Trophoblast cell (in vitro differentiated cells and primary cell): ENCODE data around the gene TMEM239.

Experiments used
- DNase-seq, 2 donors: peaks; one replicate each; pipeline ENCODE4 v3.0.0-alpha.2; 2016
- H2AFZ ChIP-seq: 2 replicates; pipeline ENCODE4 v1.6.1; 2013; ENCODE audit warnings: low read length, moderate library complexity, mild to moderate bottlenecking; ENCODE audit not compliant: insufficient read depth, poor library complexity
- H2AK5ac ChIP-seq: 2 replicates; pipeline ENCODE4 v1.6.1; 2013; ENCODE audit warnings: mild to moderate bottlenecking, low read length
- H2BK120ac ChIP-seq: 2 replicates; pipeline ENCODE4 v1.6.1; 2013; ENCODE audit warnings: low read length, mild to moderate bottlenecking, moderate library complexity; ENCODE audit not compliant: insufficient read depth, poor library complexity
- H2BK12ac ChIP-seq: 2 replicates; pipeline ENCODE4 v1.6.1; 2013; ENCODE audit warnings: mild to moderate bottlenecking, low read length, moderate library complexity
- H2BK5ac ChIP-seq: 2 replicates; pipeline ENCODE4 v1.6.1; 2013; ENCODE audit warnings: low read length, low read depth, moderate library complexity, mild to moderate bottlenecking; ENCODE audit not compliant: poor library complexity
- H3K14ac ChIP-seq: 2 replicates; pipeline ENCODE4 v1.6.1; 2013; ENCODE audit warnings: mild to moderate bottlenecking, low read length
- H3K18ac ChIP-seq: 2 replicates; pipeline ENCODE4 v1.6.1; 2013; ENCODE audit warnings: mild to moderate bottlenecking, low read length
- H3K23ac ChIP-seq: 2 replicates; pipeline ENCODE4 v1.6.1; 2013; ENCODE audit warnings: low read length
- H3K27ac ChIP-seq: 2 replicates; pipeline ENCODE4 v1.5.1; 2013; ENCODE audit warnings: low read depth, mild to moderate bottlenecking, inconsistent platforms, low read length, moderate library complexity
- H3K27me3 ChIP-seq: 2 replicates; pipeline ENCODE4 v1.6.1; 2013; ENCODE audit warnings: inconsistent platforms, mild to moderate bottlenecking, low read length, moderate library complexity; ENCODE audit not compliant: insufficient read depth
- H3K36me3 ChIP-seq, 2 experiments: 1 replicate in 1 of 2; 2 replicates in 1 of 2; pipeline ENCODE4 v1.6.1; 2013; ENCODE audit warnings: low read length in 2 of 2, mild to moderate bottlenecking in 2 of 2, moderate library complexity in 1 of 2; ENCODE audit not compliant: insufficient read depth in 2 of 2, control insufficient read depth in 1 of 2
- H3K4ac ChIP-seq: 2 replicates; pipeline ENCODE4 v1.6.1; 2013; ENCODE audit warnings: low read depth, mild to moderate bottlenecking, low read length, moderate library complexity
- H3K4me1 ChIP-seq, 2 experiments: 1 replicate in 1 of 2; 2 replicates in 1 of 2; pipeline ENCODE4 v1.6.1; 2013; ENCODE audit warnings: low read length in 2 of 2, mild to moderate bottlenecking in 2 of 2, moderate library complexity in 1 of 2; ENCODE audit not compliant: insufficient read depth in 2 of 2, control insufficient read depth in 1 of 2
- H3K4me2 ChIP-seq: 2 replicates; pipeline ENCODE4 v1.6.1; 2013; ENCODE audit warnings: inconsistent platforms, mild to moderate bottlenecking, low read length, moderate library complexity
- H3K4me3 ChIP-seq: 2 replicates; pipeline ENCODE4 v1.5.1; 2013; ENCODE audit warnings: mild to moderate bottlenecking, low read depth, low read length, inconsistent platforms
- H3K79me1 ChIP-seq: one replicate; pipeline ENCODE4 v1.6.1; 2013; ENCODE audit warnings: low read length
- H3K79me2 ChIP-seq: 2 replicates; pipeline ENCODE4 v1.6.1; 2013; ENCODE audit warnings: low read length, mild to moderate bottlenecking; ENCODE audit not compliant: control insufficient read depth, insufficient read depth, poor library complexity
- H3K9ac ChIP-seq: 2 replicates; pipeline ENCODE4 v1.6.1; 2013; ENCODE audit warnings: mild to moderate bottlenecking, low read length
- H3K9me3 ChIP-seq: 2 replicates; pipeline ENCODE4 v1.6.1; 2013; ENCODE audit warnings: low read depth, mild to moderate bottlenecking, control low read depth, inconsistent platforms, low read length; ENCODE audit not compliant: insufficient read depth
- H4K12ac ChIP-seq: 2 replicates; pipeline ENCODE4 v1.6.1; 2013; ENCODE audit warnings: low read depth, mild to moderate bottlenecking, low read length, moderate library complexity
- H4K8ac ChIP-seq: 2 replicates; pipeline ENCODE4 v1.6.1; 2013; ENCODE audit warnings: low read depth, mild to moderate bottlenecking, low read length, moderate library complexity
- H4K91ac ChIP-seq: one replicate; pipeline ENCODE4 v1.6.1; 2013; ENCODE audit warnings: low read depth, mild to moderate bottlenecking, low read length, moderate library complexity
- WGBS: extraction: QIAGEN DNeasy Blood & Tissue Kit; methylation state at CpG from one replicate; pipeline ENCODE4 v1.1.7; 2013; ENCODE audit warnings: missing lambda C conversion rate; ENCODE audit not compliant: insufficient read length, insufficient coverage; ENCODE audit errors: extremely low coverage; 5-methylcytosine and 5-hydroxymethylcytosine counted together

The TMEM239 gene

GRCh38 chr20:2849529-2849928, 33.4 kb downstream of the TMEM239 start:
- no peak overlapping the region for H4K12ac ChIP-seq
- H3K4me2 ChIP-seq = no peak overlapping the region
- H3K18ac ChIP-seq = no peak overlapping the region
- no peaks in the 10 kb centered on the region for H3K27me3 ChIP-seq
- no peaks in the 10 kb centered on the region for H3K79me2 ChIP-seq
- H3K27ac ChIP-seq = no peak overlapping the region
- H2BK5ac ChIP-seq = no peak overlapping the region
- H2BK120ac ChIP-seq = no peak overlapping the region
- H3K4me1 ChIP-seq = peaks cover 2 to 3% of the 10 kb centered on the region in 2 experiments
- peaks cover 0 to 3% of the 10 kb centered on the region in 2 experiments for H3K36me3 ChIP-seq
- H2AK5ac ChIP-seq = no peak overlapping the region
- no peak overlapping the region for H4K8ac ChIP-seq
- H3K9ac ChIP-seq = no peak overlapping the region
- H3K79me1 ChIP-seq = no peaks in the 10 kb centered on the region
- DNase-seq = no peak
- H3K4ac ChIP-seq = no peak overlapping the region
- H3K23ac ChIP-seq = no peak overlapping the region
- no peak overlapping the region for H2AFZ ChIP-seq
- H3K14ac ChIP-seq = no peak overlapping the region
- H3K4me3 ChIP-seq = no peak overlapping the region
- no peaks in the 10 kb centered on the region for H3K9me3 ChIP-seq
- WGBS = no CpG with 5 or more reads among the region's 4 CpGs
- H4K91ac ChIP-seq = no peak overlapping the region
- H2BK12ac ChIP-seq = no peak overlapping the region

GRCh38 chr20:2851086-2851485, 34.9 kb downstream of the TMEM239 start:
- Histone ChIP-seq H3K27ac (no peak overlapping the region), H3K9me3 (no peaks in the 10 kb centered on the region), H2AK5ac (no peak overlapping the region), H3K14ac (no peak overlapping the region), H3K79me2 (no peaks in the 10 kb centered on the region), H4K91ac (no peak overlapping the region), H3K4me2 (no peak overlapping the region), H3K27me3 (no peaks in the 10 kb centered on the region), H2BK5ac (no peak overlapping the region), H3K79me1 (no peaks in the 10 kb centered on the region), H3K4me3 (no peak overlapping the region), H3K36me3 (peaks cover 0 to 3% of the 10 kb centered on the region in 2 experiments), H3K9ac (no peak overlapping the region), H4K8ac (no peak overlapping the region), H3K23ac (no peak overlapping the region), H2BK120ac (no peak overlapping the region), H3K4ac (no peak overlapping the region), H2AFZ (no peak overlapping the region), H3K4me1 (peaks cover 2 to 3% of the 10 kb centered on the region in 2 experiments), H2BK12ac (no peak overlapping the region), H4K12ac (no peak overlapping the region), H3K18ac (no peak overlapping the region)
- no CpG with 5 or more reads among the region's 10 CpGs for WGBS
- DNase-seq = no peak

- Histone ChIP-seq H2BK12ac (no peak overlapping the region), H3K18ac (no peak overlapping the region), H3K14ac (no peak overlapping the region), H3K23ac (no peak overlapping the region), H2BK120ac (no peak overlapping the region), H2AFZ (no peak overlapping the region), H4K12ac (no peak overlapping the region), H4K91ac (no peak overlapping the region), H3K4me3 (no peak overlapping the region), H3K9me3 (no peaks in the 10 kb centered on the region), H3K9ac (no peak overlapping the region), H3K79me1 (no peaks in the 10 kb centered on the region), H3K27ac (no peak overlapping the region), H3K4ac (no peak overlapping the region), H3K4me2 (no peak overlapping the region), H2AK5ac (no peak overlapping the region), H3K79me2 (no peaks in the 10 kb centered on the region), H3K36me3 (peaks cover 13 to 18% of the 10 kb centered on the region in 2 experiments), H2BK5ac (no peak overlapping the region), H3K27me3 (no peaks in the 10 kb centered on the region), H3K4me1 (no peaks in the 10 kb centered on the region), H4K8ac (no peak overlapping the region)
- DNase-seq = no peak
- WGBS = no CpG with 5 or more reads among the region's 2 CpGs
Observed at GRCh38 chr20:2858591-2858990, 42.4 kb downstream of the TMEM239 start.

GRCh38 chr20:2859330-2860121, 43.4 kb downstream of the TMEM239 start:
- Histone ChIP-seq H2BK12ac (no peak overlapping the region), H3K79me1 (no peaks in the 10 kb centered on the region)
- no CpG with 5 or more reads among the region's 4 CpGs for WGBS

More at GRCh38 chr20:2859330-2860121, 43.4 kb downstream of the TMEM239 start:
- H3K4me1 ChIP-seq = no peaks in the 10 kb centered on the region
- H2AK5ac ChIP-seq = no peak overlapping the region
- H2BK5ac ChIP-seq = no peak overlapping the region
- no peak overlapping the region for H4K91ac ChIP-seq
- DNase-seq = no peak
- no peak overlapping the region for H2AFZ ChIP-seq
- peaks cover 20 to 24% of the 10 kb centered on the region in 2 experiments for H3K36me3 ChIP-seq
- no peak overlapping the region for H3K4ac ChIP-seq
- no peak overlapping the region for H3K4me3 ChIP-seq
- no peak overlapping the region for H2BK120ac ChIP-seq
- no peak overlapping the region for H3K18ac ChIP-seq
- H3K14ac ChIP-seq = no peak overlapping the region
- H3K79me2 ChIP-seq = no peaks in the 10 kb centered on the region
- no peaks in the 10 kb centered on the region for H3K27me3 ChIP-seq
- no peaks in the 10 kb centered on the region for H3K9me3 ChIP-seq
- no peak overlapping the region for H3K27ac ChIP-seq
- H4K12ac ChIP-seq = no peak overlapping the region
- H3K4me2 ChIP-seq = no peak overlapping the region
- H4K8ac ChIP-seq = no peak overlapping the region
- H3K23ac ChIP-seq = no peak overlapping the region
- no peak overlapping the region for H3K9ac ChIP-seq
